Neural cell (in vitro differentiated cells): Measurements from ENCODE around the gene CDS1. TPM values are rescaled to one million over a fixed set of nuclear protein-coding genes. Genes with fewer than 3 reads are reported as not detected.

ENCODE experiments used
- H2AFZ ChIP-seq: fragments of 200-600, 300-800 bp; sonication (generic), shearing (Covaris generic); 2 replicates; pipeline ENCODE4 v1.6.0; 2014; ENCODE audit warnings: low read depth, mild to moderate bottlenecking, antibody characterized with exemption, low read length, moderate library complexity
- H3F3A ChIP-seq: fragments of 200-600 bp; shearing (Covaris generic); 2 replicates; pipeline ENCODE4 v1.6.1; 2016; ENCODE audit warnings: mild to moderate bottlenecking, moderate library complexity, mixed read lengths, antibody characterized with exemption, low read length; ENCODE audit not compliant: insufficient read depth, poor library complexity, severe bottlenecking
- H3K27ac ChIP-seq: fragments of 200-600, 300-800 bp; sonication (generic), shearing (Covaris generic); 2 replicates; pipeline ENCODE4 v1.5.1; 2014; ENCODE audit warnings: mild to moderate bottlenecking, low read length, moderate library complexity
- H3K27me3 ChIP-seq: fragments of 300-800, 200-600 bp; sonication (generic), shearing (Covaris generic); 2 replicates; pipeline ENCODE4 v1.6.0; 2014; ENCODE audit warnings: mild to moderate bottlenecking, low read depth, low read length, moderate library complexity; ENCODE audit not compliant: insufficient read depth
- H3K36me3 ChIP-seq: fragments of 300-800, 200-600 bp; sonication (generic), shearing (Covaris generic); 2 replicates; pipeline ENCODE4 v1.5.1; 2014; ENCODE audit warnings: mild to moderate bottlenecking, antibody characterized with exemption, low read length, moderate library complexity; ENCODE audit not compliant: insufficient read depth
- H3K4me2 ChIP-seq: fragments of 300-800, 200-600 bp; sonication (generic), shearing (Covaris generic); 2 replicates; pipeline ENCODE4 v1.6.0; 2014; ENCODE audit warnings: mild to moderate bottlenecking, low read length
- H3K4me3 ChIP-seq: fragments of 300-800, 200-600 bp; sonication (generic), shearing (Covaris generic); 2 replicates; pipeline ENCODE4 v1.5.1; 2014; ENCODE audit warnings: mild to moderate bottlenecking, low read length, moderate library complexity
- H3K79me2 ChIP-seq: fragments of 200-600 bp; shearing (Covaris generic); replicated peaks from 2 replicates; pipeline ENCODE4 v1.6.0; 2014; ENCODE audit warnings: mild to moderate bottlenecking, low read length, moderate library complexity; ENCODE audit not compliant: insufficient read depth
- H3K9ac ChIP-seq: fragments of 300-800, 200-600 bp; sonication (generic), shearing (Covaris generic); 2 replicates; pipeline ENCODE4 v1.6.1; 2016; ENCODE audit warnings: mild to moderate bottlenecking, low read length, mixed read lengths
- H3K9me2 ChIP-seq: fragments of 200-600 bp; shearing (Covaris generic); 2 replicates; pipeline ENCODE4 v1.6.1; 2016; ENCODE audit warnings: mild to moderate bottlenecking, low read length, mixed read lengths; ENCODE audit not compliant: insufficient read depth
- H3K9me3 ChIP-seq: fragments of 200-600, 300-800 bp; sonication (generic), shearing (Covaris generic); 2 replicates; pipeline ENCODE4 v1.6.1; 2016; ENCODE audit warnings: mild to moderate bottlenecking, mixed run types, low read length, moderate library complexity, mixed read lengths
- H4K20me1 ChIP-seq: fragments of 200-600 bp; shearing (Covaris generic); 2 replicates; pipeline ENCODE4 v1.6.1; 2016; ENCODE audit warnings: mild to moderate bottlenecking, mixed run types; ENCODE audit not compliant: insufficient read depth
- CTCF ChIP-seq: fragments of 450-650 bp; IDR thresholded peaks from 2 replicates; pipeline ENCODE4 v1.5.1; 2014; ENCODE audit warnings: antibody characterized with exemption, mild to moderate bottlenecking, moderate library complexity; ENCODE audit not compliant: poor library complexity, severe bottlenecking
- EP300 ChIP-seq: fragments of 450-650 bp; conservative IDR thresholded peaks from 2 replicates; pipeline ENCODE4 v1.6.1; 2014; ENCODE audit warnings: antibody characterized with exemption, mild to moderate bottlenecking, moderate library complexity; ENCODE audit not compliant: poor library complexity, severe bottlenecking
- EZH2 ChIP-seq: fragments of 200-600, 300-800 bp; shearing (Covaris generic), sonication (generic); IDR thresholded peaks from 2 replicates; pipeline ENCODE4 v1.6.1; 2014; ENCODE audit warnings: antibody characterized with exemption, low read length, borderline replicate concordance, mild to moderate bottlenecking; ENCODE audit not compliant: insufficient read depth, poor library complexity, severe bottlenecking
- MXI1 ChIP-seq: fragments of 450-650 bp; conservative IDR thresholded peaks from 2 replicates; pipeline ENCODE4 v1.6.1; 2014; ENCODE audit warnings: antibody characterized with exemption, mild to moderate bottlenecking; ENCODE audit not compliant: poor library complexity, severe bottlenecking
- POLR2AphosphoS5 ChIP-seq: IDR thresholded peaks from 2 replicates; pipeline ENCODE4 v1.6.1; 2012
- RAD21 ChIP-seq: fragments of 450-650 bp; conservative IDR thresholded peaks from 2 replicates; pipeline ENCODE4 v1.6.1; 2014; ENCODE audit warnings: antibody characterized with exemption, mild to moderate bottlenecking, moderate library complexity
- REST ChIP-seq: IDR thresholded peaks from 2 replicates; pipeline ENCODE4 v1.6.1; 2012; ENCODE audit warnings: borderline replicate concordance
- SMC3 ChIP-seq: fragments of 450-650 bp; conservative IDR thresholded peaks from 2 replicates; pipeline ENCODE4 v1.6.1; 2014; ENCODE audit warnings: antibody characterized with exemption, mild to moderate bottlenecking, moderate library complexity; ENCODE audit not compliant: poor library complexity
- TAF1 ChIP-seq: IDR thresholded peaks from 2 replicates; pipeline ENCODE4 v1.6.1; 2012; ENCODE audit warnings: low read depth
- polyA plus RNA-seq: library from polyadenylated mRNA; depleted of rRNA; stranded (reverse); fragments of >200 nt; gene quantifications from 2 replicates; pipeline ENCODE4 v1.2.3, GENCODE V29; 2014

Gene CDS1
- polyA plus RNA-seq, 1 donor from 2014 or later = 6.1 TPM

GRCh38 chr4:84669201-84669600 lies 86.3 kb downstream of the CDS1 start:
- no peaks in the 10 kb centered on the region for H3F3A ChIP-seq
- no peak for TF ChIP-seq RAD21
- no peak for TF ChIP-seq TAF1
- no peak for TF ChIP-seq SMC3
- no peak for TF ChIP-seq CTCF
- TF ChIP-seq POLR2AphosphoS5 = no peak
- no peak for TF ChIP-seq EZH2
- TF ChIP-seq REST = no peak
- no peak for TF ChIP-seq EP300
- TF ChIP-seq MXI1 = no peak
- H3K4me3 ChIP-seq = no peak overlapping the region
- H3K9me3 ChIP-seq = no peaks in the 10 kb centered on the region
- H3K27ac ChIP-seq = no peak overlapping the region
- H3K9me2 ChIP-seq = no peaks in the 10 kb centered on the region
- H2AFZ ChIP-seq = no peak overlapping the region
- H3K79me2 ChIP-seq = no peaks in the 10 kb centered on the region
- H4K20me1 ChIP-seq = no peaks in the 10 kb centered on the region
- peaks cover 11% of the 10 kb centered on the region for H3K36me3 ChIP-seq
- H3K4me2 ChIP-seq = no peak overlapping the region
- H3K9ac ChIP-seq = no peak overlapping the region
- H3K27me3 ChIP-seq = no peaks in the 10 kb centered on the region

- Histone ChIP-seq H4K20me1 (no peaks in the 10 kb centered on the region), H3K9me3 (no peaks in the 10 kb centered on the region), H3K4me3 (no peak overlapping the region), H3K27ac (no peak overlapping the region), H3K9ac (no peak overlapping the region), H3F3A (no peaks in the 10 kb centered on the region), H3K4me2 (no peak overlapping the region), H2AFZ (no peak overlapping the region), H3K36me3 (peaks cover 6% of the 10 kb centered on the region), H3K27me3 (no peaks in the 10 kb centered on the region), H3K9me2 (no peaks in the 10 kb centered on the region), H3K79me2 (no peaks in the 10 kb centered on the region)
- TF ChIP-seq EP300 = no peak
- no peak for TF ChIP-seq SMC3
- TF ChIP-seq TAF1 = no peak
- no peak for TF ChIP-seq RAD21
- no peak for TF ChIP-seq POLR2AphosphoS5
- TF ChIP-seq REST = no peak
- TF ChIP-seq EZH2 = no peak
- no peak for TF ChIP-seq MXI1
- TF ChIP-seq CTCF = no peak
Measured at GRCh38 chr4:84672177-84672576, 89.2 kb downstream of the CDS1 start.
